Endothelial cell of umbilical vein (primary cell): Measurements from ENCODE around the gene SLC17A2.

Source experiments
- EZH2 ChIP-seq: IDR thresholded peaks from 2 replicates; pipeline ENCODE4 v1.6.1; 2012; ENCODE audit warnings: borderline replicate concordance, low read depth, mild to moderate bottlenecking, moderate library complexity, low read length, inconsistent platforms; ENCODE audit not compliant: severe bottlenecking
- GATA2 ChIP-seq: IDR thresholded peaks from 2 replicates; pipeline ENCODE4 v1.7.0; 2011; ENCODE audit warnings: low read depth, mild to moderate bottlenecking, moderate library complexity, mixed read lengths, low read length; ENCODE audit not compliant: insufficient read length, insufficient read depth
- JUN ChIP-seq: IDR thresholded peaks from 2 replicates; pipeline ENCODE4 v1.6.1; 2011; ENCODE audit warnings: borderline replicate concordance, low read depth; ENCODE audit not compliant: insufficient read length, insufficient read depth
- MAX ChIP-seq: IDR thresholded peaks from 2 replicates; pipeline ENCODE4 v1.6.1; 2011; ENCODE audit not compliant: insufficient read depth, insufficient read length
- POLR2A ChIP-seq: IDR thresholded peaks from 2 replicates; pipeline ENCODE4 v1.6.1; 2012; ENCODE audit warnings: low read depth, mild to moderate bottlenecking, control low read depth, low read length
- POLR2AphosphoS5 ChIP-seq: IDR thresholded peaks from 2 replicates; pipeline ENCODE4 v1.6.1; 2012; ENCODE audit warnings: low read depth, mild to moderate bottlenecking, control low read depth, low read length, moderate library complexity; ENCODE audit not compliant: insufficient read depth
- TF ChIP-seq, protein P1 (sequence below), 2 donors: IDR thresholded peaks; 1 replicate in 1 of 2; 2 replicates in 1 of 2; pipeline ENCODE4 v1.5.1; 2011; ENCODE audit warnings: low read length in 2 of 2, mild to moderate bottlenecking in 2 of 2, moderate library complexity in 2 of 2, control low read depth in 1 of 2, inconsistent platforms in 1 of 2, low read depth in 1 of 2; ENCODE audit not compliant: insufficient read depth in 1 of 2; ENCODE audit errors: extremely low read depth in 1 of 2

GRCh38 chr6:25875926-25876602 lies 54.4 kb downstream of the SLC17A2 start:
- TF ChIP-seq EZH2 (no peak), POLR2AphosphoS5 (no peak), POLR2A (no peak), GATA2 (no peak), MAX (no peak), JUN (no peak)
- TF ChIP-seq, protein P1, sequence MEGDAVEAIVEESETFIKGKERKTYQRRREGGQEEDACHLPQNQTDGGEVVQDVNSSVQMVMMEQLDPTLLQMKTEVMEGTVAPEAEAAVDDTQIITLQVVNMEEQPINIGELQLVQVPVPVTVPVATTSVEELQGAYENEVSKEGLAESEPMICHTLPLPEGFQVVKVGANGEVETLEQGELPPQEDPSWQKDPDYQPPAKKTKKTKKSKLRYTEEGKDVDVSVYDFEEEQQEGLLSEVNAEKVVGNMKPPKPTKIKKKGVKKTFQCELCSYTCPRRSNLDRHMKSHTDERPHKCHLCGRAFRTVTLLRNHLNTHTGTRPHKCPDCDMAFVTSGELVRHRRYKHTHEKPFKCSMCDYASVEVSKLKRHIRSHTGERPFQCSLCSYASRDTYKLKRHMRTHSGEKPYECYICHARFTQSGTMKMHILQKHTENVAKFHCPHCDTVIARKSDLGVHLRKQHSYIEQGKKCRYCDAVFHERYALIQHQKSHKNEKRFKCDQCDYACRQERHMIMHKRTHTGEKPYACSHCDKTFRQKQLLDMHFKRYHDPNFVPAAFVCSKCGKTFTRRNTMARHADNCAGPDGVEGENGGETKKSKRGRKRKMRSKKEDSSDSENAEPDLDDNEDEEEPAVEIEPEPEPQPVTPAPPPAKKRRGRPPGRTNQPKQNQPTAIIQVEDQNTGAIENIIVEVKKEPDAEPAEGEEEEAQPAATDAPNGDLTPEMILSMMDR (IDR thresholded peaks at IDR 0.05; ENCODE audit: extremely low read depth in 1 of 2, insufficient read depth in 1 of 2, low read depth in 1 of 2, low read length in 2 of 2): no peak
